Small intestine (tissue), 7 donors: ENCODE data around the gene PSMA6. TPM values are rescaled to one million over a fixed set of nuclear protein-coding genes. Genes with fewer than 3 reads are reported as not detected.

Experiments used
- DNase-seq, 2 donors: peaks; one replicate each; pipeline versions ENCODE4 v3.0.0 to v3.0.0-alpha.2; 2013
- FAIRE-seq: peaks from 2 replicates; lab custom pipeline; 2012; peaks lifted over from hg19 to GRCh38; lab: Jason Lieb, UNC
- H3K27ac ChIP-seq, 3 donors: one replicate each; pipeline ENCODE4 v1.5.1; 2013; ENCODE audit warnings: low read length in 2 of 3, mild to moderate bottlenecking in 2 of 3, control low read depth in 1 of 3, inconsistent platforms in 1 of 3, low read depth in 1 of 3, moderate library complexity in 1 of 3
- H3K27me3 ChIP-seq, 3 donors: one replicate each; pipeline ENCODE4 v1.6.1; 2013; ENCODE audit warnings: low read length in 3 of 3, inconsistent platforms in 1 of 3; ENCODE audit not compliant: control insufficient read depth in 3 of 3, insufficient read depth in 3 of 3
- H3K36me3 ChIP-seq, 3 donors: one replicate each; pipeline ENCODE4 v1.6.1; 2013; ENCODE audit warnings: low read length in 3 of 3, inconsistent platforms in 1 of 3, low read depth in 1 of 3, mild to moderate bottlenecking in 1 of 3, moderate library complexity in 1 of 3; ENCODE audit not compliant: control insufficient read depth in 3 of 3, insufficient read depth in 2 of 3
- H3K4me1 ChIP-seq, 3 donors: one replicate each; pipeline ENCODE4 v1.6.1; 2013; ENCODE audit warnings: low read length in 2 of 3, inconsistent platforms in 1 of 3, low read depth in 1 of 3, mild to moderate bottlenecking in 1 of 3, moderate library complexity in 1 of 3; ENCODE audit not compliant: control insufficient read depth in 3 of 3, insufficient read depth in 2 of 3
- H3K4me3 ChIP-seq, 3 donors: one replicate each; pipeline ENCODE4 v1.5.1; 2013; ENCODE audit warnings: low read length in 3 of 3, control low read depth in 1 of 3, inconsistent platforms in 1 of 3, low read depth in 1 of 3, mild to moderate bottlenecking in 1 of 3, moderate library complexity in 1 of 3
- H3K9me3 ChIP-seq, 2 donors: one replicate each; pipeline ENCODE4 v1.6.1; 2013; ENCODE audit warnings: low read depth in 1 of 2, low read length in 1 of 2; ENCODE audit not compliant: control insufficient read depth in 2 of 2, insufficient read depth in 1 of 2
- WGBS, 3 donors: extraction: QIAGEN DNeasy Blood & Tissue Kit; methylation state at CpG; one replicate each; pipeline ENCODE4 v1.1.7; 2013; 5-methylcytosine and 5-hydroxymethylcytosine counted together
- polyA plus RNA-seq, 4 donors: library from polyadenylated mRNA; stranded (reverse) in 3 of 4; unstranded in 1 of 4; fragments of 200-250 nt in 3 of 4; fragments of 120-200 nt in 1 of 4; gene quantifications; one replicate each; pipeline versions ENCODE4 v1.2.1 to v1.2.3, GENCODE V29; 2013
- donor health status: healthy with polysubstance abuse.
- donor health status: control.
- donor health status: control.
- donor health status: Bipolar disorder and iron deficiency.
- donor health status: healthy.

PSMA6 gene
- polyA plus RNA-seq, 4 donors, result 165 to 288 (median 266) TPM

GRCh38 chr14:35262436-35262835, 29.7 kb upstream of the PSMA6 start:
- Histone ChIP-seq H3K27me3 (no peaks in the 10 kb centered on the region), H3K4me1 (no peaks in the 10 kb centered on the region), H3K9me3 (no peaks in the 10 kb centered on the region), H3K36me3 (peaks cover 0 to 10% (median 0%) of the 10 kb centered on the region in 3 donors), H3K4me3 (no peak overlapping the region), H3K27ac (no peak overlapping the region)
- FAIRE-seq, result no peak
- no peak for DNase-seq
- WGBS, 3 donors, result 73 to 92% (median 90%) methylated on average over 3 of the region's 3 CpGs

- H3K27me3 ChIP-seq, result no peaks in the 10 kb centered on the region
- H3K9me3 ChIP-seq, result no peaks in the 10 kb centered on the region
- H3K36me3 ChIP-seq, result peaks cover 3 to 23% (median 4%) of the 10 kb centered on the region in 3 donors
- DNase-seq, result peak; percentile 44 to 62
- H3K4me3 ChIP-seq, result no peak overlapping the region
- H3K4me1 ChIP-seq, result no peaks in the 10 kb centered on the region
- H3K27ac ChIP-seq, result no peak overlapping the region
- FAIRE-seq, result no peak
These were observed 23.2 kb upstream of the PSMA6 start for GRCh38 chr14:35268946-35269345.

GRCh38 chr14:35274805-35275204, 17.4 kb upstream of the PSMA6 start:
- 68 to 94% (median 94%) methylated on average over 2 of the region's 2 CpGs for WGBS, 3 donors
- Histone ChIP-seq H3K27ac (no peak overlapping the region), H3K36me3 (peaks cover 2 to 24% (median 5%) of the 10 kb centered on the region in 3 donors), H3K27me3 (no peaks in the 10 kb centered on the region), H3K4me1 (no peaks in the 10 kb centered on the region), H3K9me3 (no peaks in the 10 kb centered on the region), H3K4me3 (no peak overlapping the region)
- DNase-seq (no peak), FAIRE-seq (no peak)

GRCh38 chr14:35277179-35277578, 15.0 kb upstream of the PSMA6 start:
- Histone ChIP-seq H3K36me3 (peaks cover under 1 to 20% (median 3%) of the 10 kb centered on the region in 3 donors), H3K4me1 (no peaks in the 10 kb centered on the region), H3K27me3 (no peaks in the 10 kb centered on the region), H3K9me3 (no peaks in the 10 kb centered on the region), H3K4me3 (no peak overlapping the region), H3K27ac (no peak overlapping the region)
- WGBS, 3 donors, result 91 to 98% (median 92%) methylated on average over 4 of the region's 4 CpGs
- no peak for DNase-seq
- no peak for FAIRE-seq

- FAIRE-seq (no peak), DNase-seq (no peak)
- 82 to 91% (median 84%) methylated on average over 3 of the region's 3 CpGs for WGBS, 3 donors
- H3K36me3 ChIP-seq, result peaks cover 0 to 19% (median 0%) of the 10 kb centered on the region in 3 donors
- H3K4me1 ChIP-seq, result no peaks in the 10 kb centered on the region
- no peaks in the 10 kb centered on the region for H3K9me3 ChIP-seq
- no peak overlapping the region for H3K27ac ChIP-seq
- no peaks in the 10 kb centered on the region for H3K27me3 ChIP-seq
- no peak overlapping the region for H3K4me3 ChIP-seq
These were observed 12.8 kb upstream of the PSMA6 start for GRCh38 chr14:35279369-35279768.

GRCh38 chr14:35281341-35281740, 10.8 kb upstream of the PSMA6 start:
- DNase-seq (no peak), FAIRE-seq (no peak)
- no peak overlapping the region for H3K4me3 ChIP-seq
- no peak overlapping the region for H3K27ac ChIP-seq
- no peaks in the 10 kb centered on the region for H3K27me3 ChIP-seq
- WGBS, 3 donors, result 91 to 96% (median 94%) methylated on average over 1 of the region's 1 CpG
- H3K4me1 ChIP-seq, result no peaks in the 10 kb centered on the region
- peaks cover 0 to 11% (median 0%) of the 10 kb centered on the region in 3 donors for H3K36me3 ChIP-seq
- no peaks in the 10 kb centered on the region for H3K9me3 ChIP-seq

- no peaks in the 10 kb centered on the region for H3K9me3 ChIP-seq
- DNase-seq (no peak), FAIRE-seq (no peak)
- WGBS, 3 donors, result 94 to 98% (median 96%) methylated on average over 2 of the region's 2 CpGs
- H3K4me3 ChIP-seq, result no peak overlapping the region
- H3K27ac ChIP-seq, result no peak overlapping the region
- H3K27me3 ChIP-seq, result no peaks in the 10 kb centered on the region
- H3K4me1 ChIP-seq, result peaks cover 0 to 12% (median 0%) of the 10 kb centered on the region in 3 donors
- peaks cover 0 to 5% (median 0%) of the 10 kb centered on the region in 3 donors for H3K36me3 ChIP-seq
These were observed 7.7 kb upstream of the PSMA6 start for GRCh38 chr14:35284506-35284905.

GRCh38 chr14:35285168-35286002, 6.8 kb upstream of the PSMA6 start:
- 68 to 89% (median 74%) methylated on average over 5 of the region's 5 CpGs for WGBS, 3 donors
- Histone ChIP-seq H3K4me3 (no peak overlapping the region), H3K9me3 (no peaks in the 10 kb centered on the region), H3K36me3 (peaks cover 0 to 5% (median 0%) of the 10 kb centered on the region in 3 donors), H3K27me3 (no peaks in the 10 kb centered on the region), H3K4me1 (peaks cover 0 to 12% (median 0%) of the 10 kb centered on the region in 3 donors), H3K27ac (peak overlapping the region in 1 of 3 donors; percentile 65)
- no peak for FAIRE-seq
- DNase-seq, result no peak
